DND-41 (cell line): ENCODE results near the gene GREB1.
A peak's percentile ranks its signal among the peaks of the same experiment; 100 is the strongest.

Source experiments
- ATAC-seq: fragments of 200-7000 bp; cut with Tn5 transposase; 3 replicates; pipeline ENCODE4 v1.9.1; 2021; ENCODE audit warnings: low read depth; ENCODE audit not compliant: insufficient read depth
- DNase-seq: peaks from one replicate; pipeline ENCODE4 v3.0.0-alpha.2; 2020
- H2AFZ ChIP-seq: 2 replicates; pipeline ENCODE4 v1.6.0; 2012; ENCODE audit warnings: low read depth, low read length
- H3K27ac ChIP-seq: 2 replicates; pipeline ENCODE4 v1.5.1; 2012; ENCODE audit warnings: low read length, inconsistent platforms
- H3K27me3 ChIP-seq: fragments of 200-600 bp; sonication (generic); 2 replicates; pipeline ENCODE4 v1.6.0; 2012; ENCODE audit warnings: low read length, mild to moderate bottlenecking, inconsistent platforms; ENCODE audit not compliant: insufficient read depth, poor library complexity
- H3K36me3 ChIP-seq: 2 replicates; pipeline ENCODE4 v1.5.1; 2012; ENCODE audit warnings: low read length, inconsistent platforms; ENCODE audit not compliant: insufficient read depth
- H3K4me1 ChIP-seq: 2 replicates; pipeline ENCODE4 v1.5.1; 2012; ENCODE audit warnings: mild to moderate bottlenecking, low read length; ENCODE audit not compliant: insufficient read depth
- H3K4me2 ChIP-seq: 2 replicates; pipeline ENCODE4 v1.6.0; 2012; ENCODE audit warnings: mild to moderate bottlenecking, moderate library complexity, low read length, inconsistent platforms; ENCODE audit not compliant: insufficient read depth
- H3K4me3 ChIP-seq, 2 experiments: fragments of 200-600 bp in 1 of 2; shearing (Covaris generic) in 1 of 2; 2 replicates each; pipeline ENCODE4 v1.5.1; 2012 to 2016; ENCODE audit warnings: inconsistent platforms in 2 of 2, low read length in 2 of 2, mild to moderate bottlenecking in 2 of 2, low read depth in 1 of 2, moderate library complexity in 1 of 2
- H3K79me2 ChIP-seq: 2 replicates; pipeline ENCODE4 v1.6.0; 2012; ENCODE audit warnings: low read length, inconsistent platforms; ENCODE audit not compliant: insufficient read depth
- H3K9ac ChIP-seq: 2 replicates; pipeline ENCODE4 v1.6.0; 2012; ENCODE audit warnings: low read depth, mild to moderate bottlenecking, inconsistent platforms, low read length, moderate library complexity
- H3K9me3 ChIP-seq: 2 replicates; pipeline ENCODE4 v1.5.1; 2012; ENCODE audit warnings: low read length, moderate library complexity, mild to moderate bottlenecking, inconsistent platforms; ENCODE audit not compliant: insufficient read depth, severe bottlenecking
- H4K20me1 ChIP-seq: 2 replicates; pipeline ENCODE4 v1.6.0; 2012; ENCODE audit warnings: low read length; ENCODE audit not compliant: insufficient read depth
- EZH2 ChIP-seq: IDR thresholded peaks from 3 replicates; pipeline ENCODE4 v1.6.1; 2012; ENCODE audit warnings: borderline replicate concordance, low read depth, mild to moderate bottlenecking, moderate library complexity, low read length, inconsistent platforms; ENCODE audit not compliant: severe bottlenecking
- TF ChIP-seq, protein P1 (sequence below): IDR thresholded peaks from 2 replicates; pipeline ENCODE4 v1.5.1; 2012; ENCODE audit warnings: borderline replicate concordance, low read length, moderate library complexity, mild to moderate bottlenecking; ENCODE audit not compliant: poor library complexity, severe bottlenecking; ENCODE audit errors: extremely low read depth

GREB1 gene

GRCh38 chr2:11612553-11613215 is 78.8 kb downstream of the GREB1 start:
- no peaks in the 10 kb centered on the region for H3K36me3 ChIP-seq
- H2AFZ ChIP-seq: no peak overlapping the region
- H3K9me3 ChIP-seq: no peaks in the 10 kb centered on the region
- H3K27me3 ChIP-seq: no peaks in the 10 kb centered on the region
- no peaks in the 10 kb centered on the region for H3K79me2 ChIP-seq
- no peak overlapping the region for H3K9ac ChIP-seq
- no peaks in the 10 kb centered on the region for H4K20me1 ChIP-seq
- DNase-seq: peak; percentile 13
- ATAC-seq: peak; percentile 40
- TF ChIP-seq, protein P1, sequence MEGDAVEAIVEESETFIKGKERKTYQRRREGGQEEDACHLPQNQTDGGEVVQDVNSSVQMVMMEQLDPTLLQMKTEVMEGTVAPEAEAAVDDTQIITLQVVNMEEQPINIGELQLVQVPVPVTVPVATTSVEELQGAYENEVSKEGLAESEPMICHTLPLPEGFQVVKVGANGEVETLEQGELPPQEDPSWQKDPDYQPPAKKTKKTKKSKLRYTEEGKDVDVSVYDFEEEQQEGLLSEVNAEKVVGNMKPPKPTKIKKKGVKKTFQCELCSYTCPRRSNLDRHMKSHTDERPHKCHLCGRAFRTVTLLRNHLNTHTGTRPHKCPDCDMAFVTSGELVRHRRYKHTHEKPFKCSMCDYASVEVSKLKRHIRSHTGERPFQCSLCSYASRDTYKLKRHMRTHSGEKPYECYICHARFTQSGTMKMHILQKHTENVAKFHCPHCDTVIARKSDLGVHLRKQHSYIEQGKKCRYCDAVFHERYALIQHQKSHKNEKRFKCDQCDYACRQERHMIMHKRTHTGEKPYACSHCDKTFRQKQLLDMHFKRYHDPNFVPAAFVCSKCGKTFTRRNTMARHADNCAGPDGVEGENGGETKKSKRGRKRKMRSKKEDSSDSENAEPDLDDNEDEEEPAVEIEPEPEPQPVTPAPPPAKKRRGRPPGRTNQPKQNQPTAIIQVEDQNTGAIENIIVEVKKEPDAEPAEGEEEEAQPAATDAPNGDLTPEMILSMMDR: no peak
- no peak for TF ChIP-seq EZH2
- no peak overlapping the region for H3K4me2 ChIP-seq
- H3K4me1 ChIP-seq: no peaks in the 10 kb centered on the region
- no peak overlapping the region for H3K27ac ChIP-seq
- no peak overlapping the region for H3K4me3 ChIP-seq

GRCh38 chr2:11613297-11613696 is 79.5 kb downstream of the GREB1 start:
- H3K9ac ChIP-seq: no peak overlapping the region
- no peaks in the 10 kb centered on the region for H4K20me1 ChIP-seq
- no peaks in the 10 kb centered on the region for H3K27me3 ChIP-seq
- no peaks in the 10 kb centered on the region for H3K9me3 ChIP-seq
- H3K79me2 ChIP-seq: no peaks in the 10 kb centered on the region
- H3K4me2 ChIP-seq: no peak overlapping the region
- no peak overlapping the region for H2AFZ ChIP-seq
- no peak overlapping the region for H3K4me3 ChIP-seq
- H3K36me3 ChIP-seq: no peaks in the 10 kb centered on the region
- no peak for DNase-seq
- H3K27ac ChIP-seq: no peak overlapping the region
- TF ChIP-seq, protein P1: no peak
- TF ChIP-seq EZH2: no peak
- H3K4me1 ChIP-seq: no peaks in the 10 kb centered on the region
- no peak for ATAC-seq

DNA sequence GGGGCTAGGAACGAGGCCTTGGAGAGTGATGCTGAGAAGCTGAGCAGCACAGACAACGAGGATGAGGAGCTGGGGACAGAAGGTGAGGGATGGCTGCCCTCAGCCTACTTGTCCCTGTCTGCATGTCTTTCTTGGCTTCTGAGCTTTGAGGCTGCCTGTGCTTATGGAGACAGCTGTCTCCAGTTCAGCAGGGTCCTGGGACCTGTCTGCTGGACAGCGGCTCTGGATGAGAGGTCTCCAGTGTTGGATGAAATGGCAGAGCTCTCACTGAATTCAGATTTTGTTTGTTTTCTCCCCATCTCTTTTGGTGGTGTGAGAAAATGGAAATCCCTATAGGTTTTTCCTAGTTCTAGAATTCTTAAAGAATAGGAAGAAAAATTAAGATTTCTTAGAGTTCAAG is 81.4 kb downstream of the GREB1 start:
- H3K9me3 ChIP-seq: no peaks in the 10 kb centered on the region
- no peak overlapping the region for H2AFZ ChIP-seq
- ATAC-seq (no peak), DNase-seq (no peak)
- H3K79me2 ChIP-seq: no peaks in the 10 kb centered on the region
- H3K4me2 ChIP-seq: no peak overlapping the region
- H3K36me3 ChIP-seq: no peaks in the 10 kb centered on the region
- no peaks in the 10 kb centered on the region for H3K27me3 ChIP-seq
- no peaks in the 10 kb centered on the region for H3K4me1 ChIP-seq
- TF ChIP-seq EZH2: no peak
- TF ChIP-seq, protein P1: no peak
- H3K27ac ChIP-seq: no peak overlapping the region
- H3K9ac ChIP-seq: no peak overlapping the region
- no peak overlapping the region for H3K4me3 ChIP-seq
- no peaks in the 10 kb centered on the region for H4K20me1 ChIP-seq
